Nephron progenitor cell (in vitro differentiated cells): ENCODE measurements around the gene GPC5.

ENCODE experiments used
- DNase-seq: peaks from one replicate; pipeline ENCODE4 v3.0.0; 2021
- H3K27ac Mint-ChIP-seq: 2 replicates; pipeline ENCODE4 v1.8.0; 2021; ENCODE audit warnings: mild to moderate bottlenecking, moderate library complexity, mixed read lengths
- H3K27me3 Mint-ChIP-seq: 2 replicates; pipeline ENCODE4 v1.8.0; 2021; ENCODE audit warnings: mild to moderate bottlenecking, low read depth, mixed read lengths; ENCODE audit not compliant: poor library complexity
- H3K36me3 Mint-ChIP-seq: 2 replicates; pipeline ENCODE4 v1.8.0; 2021; ENCODE audit warnings: low read depth, mixed read lengths
- H3K4me1 Mint-ChIP-seq: 2 replicates; pipeline ENCODE4 v1.8.0; 2021; ENCODE audit warnings: mixed read lengths
- H3K4me3 Mint-ChIP-seq: 2 replicates; pipeline ENCODE4 v1.8.0; 2021; ENCODE audit warnings: mild to moderate bottlenecking, moderate library complexity, mixed read lengths
- H3K9me3 Mint-ChIP-seq: 2 replicates; pipeline ENCODE4 v1.8.0; 2021; ENCODE audit warnings: mild to moderate bottlenecking, moderate library complexity, mixed read lengths
- CTCF ChIP-seq: fragments of 200-600 bp; sonication (generic); IDR thresholded peaks from 2 replicates; pipeline ENCODE4 v1.5.0; 2021; ENCODE audit warnings: antibody characterized with exemption

GPC5 gene

GRCh38 chr13:92590503-92590908 is 1192.1 kb downstream of the GPC5 start:
- DNase-seq = no peak
- H3K4me1 Mint-ChIP-seq = peaks cover 5% of the 10 kb centered on the region
- H3K9me3 Mint-ChIP-seq = no peaks in the 10 kb centered on the region
- peaks cover 2% of the 10 kb centered on the region for H3K27me3 Mint-ChIP-seq
- no peak overlapping the region for H3K27ac Mint-ChIP-seq
- H3K4me3 Mint-ChIP-seq = no peak overlapping the region
- TF ChIP-seq CTCF = no peak
- no peaks in the 10 kb centered on the region for H3K36me3 Mint-ChIP-seq

DNA sequence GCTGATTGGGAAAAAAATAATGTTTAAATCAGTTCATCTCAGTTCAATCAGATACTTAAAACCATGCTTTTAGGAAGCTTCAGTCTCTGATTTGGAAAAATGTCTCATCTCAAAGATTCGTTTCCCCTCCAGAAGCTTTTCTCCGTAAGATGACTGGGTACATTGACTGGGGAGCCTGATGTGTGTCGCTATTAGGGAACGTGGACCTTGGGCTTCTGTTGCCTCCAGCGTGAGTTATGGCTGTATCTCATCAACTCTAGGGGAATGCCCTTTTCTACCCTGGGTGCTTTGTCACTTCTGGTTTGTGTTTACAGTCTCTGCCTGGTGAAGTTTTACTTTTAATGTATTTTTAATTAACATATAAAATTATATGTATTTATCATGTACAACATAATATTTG is 1192.7 kb downstream of the GPC5 start:
- H3K36me3 Mint-ChIP-seq = no peaks in the 10 kb centered on the region

GRCh38 chr13:92592757-92593156 is 1194.3 kb downstream of the GPC5 start:
- Mint-ChIP-seq H3K4me3 (no peak overlapping the region), H3K27ac (no peak overlapping the region), H3K4me1 (peaks cover 5% of the 10 kb centered on the region), H3K9me3 (no peaks in the 10 kb centered on the region), H3K36me3 (no peaks in the 10 kb centered on the region), H3K27me3 (peaks cover 2% of the 10 kb centered on the region)
- TF ChIP-seq CTCF = no peak
- DNase-seq = no peak

More for the DNA sequence above, 1192.7 kb downstream of the GPC5 start:
- no peak overlapping the region for H3K4me3 Mint-ChIP-seq
- H3K27ac Mint-ChIP-seq = no peak overlapping the region
- peaks cover 5% of the 10 kb centered on the region for H3K4me1 Mint-ChIP-seq
- H3K9me3 Mint-ChIP-seq = no peaks in the 10 kb centered on the region
- TF ChIP-seq CTCF = no peak
- no peak for DNase-seq
- H3K27me3 Mint-ChIP-seq = peaks cover 2% of the 10 kb centered on the region

DNA sequence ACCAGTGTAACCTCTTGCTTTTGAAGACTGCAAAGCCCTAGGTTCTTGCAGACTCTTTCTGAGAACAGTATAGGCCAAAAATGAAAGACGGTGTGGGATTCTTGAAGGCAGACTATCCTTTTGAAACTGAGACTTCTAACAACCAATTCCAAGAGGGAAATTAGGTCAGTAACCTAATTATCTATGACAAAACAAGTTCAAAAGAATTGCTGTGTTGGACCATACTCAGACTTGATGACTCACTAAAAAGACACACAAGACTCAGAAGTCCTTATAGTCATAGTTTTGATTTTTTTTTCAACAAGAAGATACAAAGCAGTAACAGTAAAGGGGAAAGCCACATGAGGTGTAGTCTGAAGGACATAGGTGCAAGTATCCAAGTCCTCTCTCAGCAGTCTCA is 1204.1 kb downstream of the GPC5 start:
- Mint-ChIP-seq H3K9me3 (no peaks in the 10 kb centered on the region), H3K27me3 (no peaks in the 10 kb centered on the region), H3K27ac (no peak overlapping the region), H3K4me1 (no peaks in the 10 kb centered on the region), H3K36me3 (no peaks in the 10 kb centered on the region), H3K4me3 (no peak overlapping the region)
- TF ChIP-seq CTCF = no peak
- no peak for DNase-seq

GRCh38 chr13:92609376-92609775 is 1211.0 kb downstream of the GPC5 start:
- H3K27me3 Mint-ChIP-seq = no peaks in the 10 kb centered on the region
- no peaks in the 10 kb centered on the region for H3K4me1 Mint-ChIP-seq
- no peak overlapping the region for H3K27ac Mint-ChIP-seq
- DNase-seq = no peak
- no peak overlapping the region for H3K4me3 Mint-ChIP-seq
- no peak for TF ChIP-seq CTCF
- no peaks in the 10 kb centered on the region for H3K9me3 Mint-ChIP-seq
- no peaks in the 10 kb centered on the region for H3K36me3 Mint-ChIP-seq

DNA sequence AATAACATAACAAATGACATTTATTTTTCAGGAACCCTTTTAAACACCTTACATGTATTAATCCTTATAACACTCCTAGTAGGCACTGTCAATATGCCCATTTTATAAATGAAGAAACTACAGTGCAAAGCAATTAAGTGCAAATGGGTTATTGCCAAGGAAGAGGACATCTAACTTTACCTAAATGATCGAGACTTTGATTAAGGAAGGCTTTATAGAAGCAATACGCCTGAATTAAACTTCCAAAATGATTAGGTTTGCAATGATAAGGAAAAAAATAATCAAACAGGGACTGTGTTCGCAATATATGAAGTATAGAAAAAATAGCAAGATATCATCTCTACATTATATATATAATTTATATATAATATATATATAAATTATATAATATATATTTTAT is 1214.5 kb downstream of the GPC5 start:
- no peaks in the 10 kb centered on the region for H3K27me3 Mint-ChIP-seq
- DNase-seq = no peak
- no peak overlapping the region for H3K4me3 Mint-ChIP-seq
- H3K27ac Mint-ChIP-seq = no peak overlapping the region
- H3K4me1 Mint-ChIP-seq = no peaks in the 10 kb centered on the region
- H3K36me3 Mint-ChIP-seq = no peaks in the 10 kb centered on the region
- H3K9me3 Mint-ChIP-seq = no peaks in the 10 kb centered on the region
- no peak for TF ChIP-seq CTCF
